OCI-LY7 (cell line): ENCODE data around the gene CNKSR2.

ENCODE experiments used
- EZH2phosphoT487 ChIP-seq: fragments of 200-600 bp; sonication (generic); IDR thresholded peaks from 2 replicates; pipeline ENCODE4 v1.6.1; 2018; ENCODE audit warnings: low read depth, borderline replicate concordance, mild to moderate bottlenecking, mixed run types, antibody characterized with exemption, low read length, moderate library complexity, mixed read lengths
- TF ChIP-seq, protein P1 (sequence below): fragments of 200-600 bp; sonication (generic); conservative IDR thresholded peaks from 2 replicates; pipeline ENCODE4 v1.5.1; 2014; ENCODE audit warnings: mild to moderate bottlenecking, antibody characterized with exemption, low read length, moderate library complexity, mixed read lengths

DNA sequence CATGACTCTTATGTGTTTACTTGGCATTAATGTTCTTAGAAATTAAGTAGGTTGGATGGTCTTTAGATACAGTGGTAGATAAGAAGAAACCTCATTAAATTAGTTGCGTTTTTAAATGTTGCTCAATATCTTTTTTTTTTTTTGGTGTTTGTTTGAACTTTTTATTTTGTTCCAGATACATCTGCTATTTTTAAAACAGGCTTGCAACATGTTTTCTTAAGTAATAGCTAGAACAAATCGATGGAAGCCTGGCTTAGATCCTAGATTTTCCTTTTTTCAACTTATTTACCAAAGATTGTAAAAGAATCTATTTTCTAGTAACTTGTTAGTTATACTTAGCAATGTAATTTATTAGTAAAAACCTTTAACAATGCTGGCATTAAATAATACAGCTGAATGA, 9.3 kb downstream of the CNKSR2 start:
- TF ChIP-seq, protein P1, sequence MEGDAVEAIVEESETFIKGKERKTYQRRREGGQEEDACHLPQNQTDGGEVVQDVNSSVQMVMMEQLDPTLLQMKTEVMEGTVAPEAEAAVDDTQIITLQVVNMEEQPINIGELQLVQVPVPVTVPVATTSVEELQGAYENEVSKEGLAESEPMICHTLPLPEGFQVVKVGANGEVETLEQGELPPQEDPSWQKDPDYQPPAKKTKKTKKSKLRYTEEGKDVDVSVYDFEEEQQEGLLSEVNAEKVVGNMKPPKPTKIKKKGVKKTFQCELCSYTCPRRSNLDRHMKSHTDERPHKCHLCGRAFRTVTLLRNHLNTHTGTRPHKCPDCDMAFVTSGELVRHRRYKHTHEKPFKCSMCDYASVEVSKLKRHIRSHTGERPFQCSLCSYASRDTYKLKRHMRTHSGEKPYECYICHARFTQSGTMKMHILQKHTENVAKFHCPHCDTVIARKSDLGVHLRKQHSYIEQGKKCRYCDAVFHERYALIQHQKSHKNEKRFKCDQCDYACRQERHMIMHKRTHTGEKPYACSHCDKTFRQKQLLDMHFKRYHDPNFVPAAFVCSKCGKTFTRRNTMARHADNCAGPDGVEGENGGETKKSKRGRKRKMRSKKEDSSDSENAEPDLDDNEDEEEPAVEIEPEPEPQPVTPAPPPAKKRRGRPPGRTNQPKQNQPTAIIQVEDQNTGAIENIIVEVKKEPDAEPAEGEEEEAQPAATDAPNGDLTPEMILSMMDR = no peak
- no peak for TF ChIP-seq EZH2phosphoT487
